T-helper 17 cell (primary cell): ENCODE results near the gene BLNK. TPM values are rescaled to one million over a fixed set of nuclear protein-coding genes. Genes with fewer than 3 reads are reported as not detected.

Source experiments
- ATAC-seq: fragments of 150-1000 bp; cut with Tn5 transposase; 2 replicates; pipeline ENCODE4 v1.10.0; 2021; ENCODE audit warnings: mild to moderate bottlenecking, moderate library complexity
- DNase-seq, 3 donors: peaks; one replicate each; pipeline versions ENCODE4 v3.0.0 to v3.0.0-alpha.2; 2020 to 2021
- H3K9me3 ChIP-seq: one replicate; pipeline ENCODE4 v1.7.0; 2013; ENCODE audit warnings: low read length, mild to moderate bottlenecking; ENCODE audit not compliant: control insufficient read depth, poor library complexity, severe bottlenecking
- H3K27ac Mint-ChIP-seq: one replicate; pipeline ENCODE4 v1.8.0; 2022; ENCODE audit warnings: mild to moderate bottlenecking, moderate library complexity, mixed read lengths
- H3K27me3 Mint-ChIP-seq: one replicate; pipeline ENCODE4 v1.8.0; 2022; ENCODE audit warnings: mixed read lengths
- H3K36me3 Mint-ChIP-seq: one replicate; pipeline ENCODE4 v1.8.0; 2022; ENCODE audit warnings: low read depth, mixed read lengths
- H3K4me1 Mint-ChIP-seq: one replicate; pipeline ENCODE4 v1.8.0; 2022; ENCODE audit warnings: mild to moderate bottlenecking, mixed read lengths
- H3K4me3 Mint-ChIP-seq: one replicate; pipeline ENCODE4 v1.8.0; 2022; ENCODE audit warnings: mild to moderate bottlenecking, moderate library complexity, mixed read lengths
- total RNA-seq, 4 donors: library from RNA in 2 of 4; stranded (reverse) in 2 of 4; gene quantifications; one replicate each; pipeline ENCODE4 v1.2.3 and lab custom pipeline; 2022 to 2026

BLNK gene
- total RNA-seq, 2 donors from 2014 or later: 3.6 TPM; not detected in 1

- no peaks in the 10 kb centered on the region for H3K27me3 Mint-ChIP-seq
- H3K36me3 Mint-ChIP-seq: peaks cover 2% of the 10 kb centered on the region
- no peak overlapping the region for H3K4me3 Mint-ChIP-seq
- DNase-seq (no peak), ATAC-seq (no peak)
- peaks cover 8% of the 10 kb centered on the region for H3K9me3 ChIP-seq
- no peaks in the 10 kb centered on the region for H3K4me1 Mint-ChIP-seq
- no peak overlapping the region for H3K27ac Mint-ChIP-seq
These were observed 101.1 kb downstream of the BLNK start for GRCh38 chr10:96170230-96170629.

GRCh38 chr10:96168546-96168945 lies 102.8 kb downstream of the BLNK start:
- peaks cover 2% of the 10 kb centered on the region for H3K36me3 Mint-ChIP-seq
- no peaks in the 10 kb centered on the region for H3K4me1 Mint-ChIP-seq
- no peak overlapping the region for H3K4me3 Mint-ChIP-seq
- no peak for ATAC-seq
- H3K9me3 ChIP-seq: peaks cover 8% of the 10 kb centered on the region
- H3K27ac Mint-ChIP-seq: no peak overlapping the region
- H3K27me3 Mint-ChIP-seq: no peaks in the 10 kb centered on the region
- DNase-seq: no peak

DNA sequence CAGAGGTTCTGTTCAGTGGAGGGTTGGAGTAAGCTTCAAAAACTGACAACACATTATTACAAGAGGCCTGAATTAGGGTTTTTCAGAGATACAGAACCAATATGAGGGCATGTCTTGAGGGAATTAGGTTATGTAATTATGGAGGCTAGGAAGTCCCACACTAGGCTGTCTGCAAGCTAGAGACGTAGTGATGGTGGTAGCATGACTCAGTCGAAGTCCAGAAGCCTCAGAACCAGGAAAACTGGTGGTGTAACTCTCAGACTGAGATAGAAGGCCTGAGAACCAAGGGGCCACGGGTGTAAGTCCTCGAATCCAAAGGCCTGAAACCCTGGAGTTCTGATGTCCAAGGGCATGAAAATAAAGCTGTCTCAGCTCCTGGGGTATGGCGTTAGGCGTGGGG lies 105.6 kb downstream of the BLNK start:
- H3K9me3 ChIP-seq: peaks cover 8% of the 10 kb centered on the region
- Mint-ChIP-seq H3K4me3 (no peak overlapping the region), H3K27ac (no peak overlapping the region), H3K27me3 (no peaks in the 10 kb centered on the region), H3K36me3 (no peaks in the 10 kb centered on the region), H3K4me1 (no peaks in the 10 kb centered on the region)
- DNase-seq (no peak), ATAC-seq (no peak)

DNA sequence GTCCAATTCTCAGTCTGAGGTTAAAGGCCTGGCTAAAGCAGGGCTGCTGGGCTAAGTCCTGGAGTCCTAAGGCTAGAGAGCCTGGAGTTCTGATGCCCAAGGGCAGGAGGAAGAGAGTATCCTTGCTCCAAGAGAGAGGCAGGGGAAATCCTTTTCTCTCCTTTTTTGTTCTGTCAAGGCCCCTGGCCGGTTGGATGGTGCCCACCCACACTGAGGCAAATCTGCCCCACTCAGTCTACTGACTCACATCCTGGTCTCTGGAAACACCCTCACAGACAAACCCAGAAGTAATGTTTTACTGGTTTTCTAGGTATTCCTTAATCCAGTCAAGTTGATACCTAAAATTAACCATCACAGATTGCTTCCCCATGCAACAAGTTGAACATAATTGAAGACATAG lies 118.3 kb downstream of the BLNK start:
- H3K9me3 ChIP-seq: no peaks in the 10 kb centered on the region
- peaks cover 21% of the 10 kb centered on the region for H3K36me3 Mint-ChIP-seq
- H3K27ac Mint-ChIP-seq: no peak overlapping the region
- DNase-seq (no peak), ATAC-seq (no peak)
- no peaks in the 10 kb centered on the region for H3K27me3 Mint-ChIP-seq
- no peaks in the 10 kb centered on the region for H3K4me1 Mint-ChIP-seq
- no peak overlapping the region for H3K4me3 Mint-ChIP-seq

GRCh38 chr10:96152437-96152836 lies 118.9 kb downstream of the BLNK start:
- Mint-ChIP-seq H3K4me3 (no peak overlapping the region), H3K27me3 (no peaks in the 10 kb centered on the region), H3K36me3 (peaks cover 26% of the 10 kb centered on the region), H3K27ac (no peak overlapping the region), H3K4me1 (peaks cover 5% of the 10 kb centered on the region)
- H3K9me3 ChIP-seq: no peaks in the 10 kb centered on the region
- ATAC-seq (no peak), DNase-seq (no peak)

Other genes with a start within 250 kb of the BLNK start
- 1 to 10 TPM; 4.7 to 7.2 TPM for gene CCNJ, start 228.0 kb downstream of the BLNK start, total RNA-seq
- gene ZNF518A, start 141.3 kb downstream of the BLNK start, total RNA-seq: 10 to 100 TPM; 11.4 to 12.6 TPM
- gene DNTT, start 32.9 kb upstream of the BLNK start, total RNA-seq: not detected
- gene OPALIN, start 87.4 kb upstream of the BLNK start, total RNA-seq: not detected
- not detected for gene TLL2, start 242.4 kb upstream of the BLNK start, total RNA-seq